Activated CD8-positive, alpha-beta memory T cell treated with anti-CD3 and anti-CD28 coated beads for 1 hour (primary cell): Measurements from ENCODE around the gene NEU2.

Experiments used
- DNase-seq, 2 donors: peaks; one replicate each; pipeline ENCODE4 v3.0.0-alpha.2; 2020; ENCODE audit warnings: low read depth in 1 of 2; ENCODE audit errors: extremely low read depth in 1 of 2

Gene NEU2

GRCh38 chr2:233032551-233033320, at the start of gene NEU2:
Gene NEU2, plus strand, starts transcription at chr2:233032672. Its CDS starts 0 bp downstream, at chr2:233032672.
- DNase-seq: no peak

GRCh38 chr2:232982926-232983668, 49.4 kb upstream of the NEU2 start:
- no peak for DNase-seq

GRCh38 chr2:232983669-232984140, 48.8 kb upstream of the NEU2 start:
- no peak for DNase-seq

- no peak for DNase-seq
Observed at GRCh38 chr2:232984451-232985207, 47.8 kb upstream of the NEU2 start.

GRCh38 chr2:232986155-232986554, 46.3 kb upstream of the NEU2 start:
- DNase-seq: no peak

- no peak for DNase-seq
Observed at GRCh38 chr2:232993231-232993821, 39.1 kb upstream of the NEU2 start.

- DNase-seq: no peak
Observed at GRCh38 chr2:232994446-232994845, 38.0 kb upstream of the NEU2 start.

GRCh38 chr2:232997749-232998665, 34.5 kb upstream of the NEU2 start:
- DNase-seq: no peak

- no peak for DNase-seq
Observed at GRCh38 chr2:232998666-232998985, 33.8 kb upstream of the NEU2 start.

- DNase-seq: no peak
Observed at GRCh38 chr2:232999354-232999753, 33.1 kb upstream of the NEU2 start.

GRCh38 chr2:233000886-233001750, 31.4 kb upstream of the NEU2 start:
- no peak for DNase-seq

GRCh38 chr2:233002829-233003657, 29.4 kb upstream of the NEU2 start:
- DNase-seq: no peak

- no peak for DNase-seq
Observed at GRCh38 chr2:233003658-233004555, 28.6 kb upstream of the NEU2 start.

- no peak for DNase-seq
Observed at GRCh38 chr2:233005096-233005495, 27.4 kb upstream of the NEU2 start.

GRCh38 chr2:233006648-233007047, 25.8 kb upstream of the NEU2 start:
- DNase-seq: no peak

GRCh38 chr2:233007270-233007669, 25.2 kb upstream of the NEU2 start:
- no peak for DNase-seq

GRCh38 chr2:233007739-233008138, 24.7 kb upstream of the NEU2 start:
- DNase-seq: no peak
